SKM-1 (cell line): Measurements from ENCODE around the gene HHAT.

ENCODE experiments used
- DNase-seq: peaks from one replicate; lab custom pipeline; 2025; ENCODE audit not compliant: unreplicated experiment; lab: John Stamatoyannopoulos, UW

HHAT gene

DNA sequence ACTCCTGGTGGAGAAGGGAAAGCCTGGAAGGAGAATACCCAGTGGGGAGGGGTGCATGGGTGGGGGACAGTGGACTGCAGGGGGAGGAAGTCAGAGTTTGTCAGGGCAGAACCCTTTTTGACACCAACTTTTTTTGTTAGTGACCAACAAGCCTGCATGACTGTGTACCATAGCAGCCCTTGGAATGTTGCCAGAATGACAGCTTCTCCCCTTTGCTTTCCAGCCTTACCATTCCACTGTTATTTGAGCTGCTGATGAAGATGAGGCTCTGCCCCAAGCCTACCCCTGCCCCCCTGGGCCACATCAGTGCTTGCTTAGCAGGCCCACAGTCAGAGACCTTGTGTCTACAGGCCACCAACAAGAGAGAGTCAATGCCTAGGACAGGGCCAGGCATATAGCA is 341.2 kb downstream of the HHAT start:
- no peak for DNase-seq

- DNase-seq: no peak
Observed at GRCh38 chr1:210674151-210674550, 345.4 kb downstream of the HHAT start.

DNA sequence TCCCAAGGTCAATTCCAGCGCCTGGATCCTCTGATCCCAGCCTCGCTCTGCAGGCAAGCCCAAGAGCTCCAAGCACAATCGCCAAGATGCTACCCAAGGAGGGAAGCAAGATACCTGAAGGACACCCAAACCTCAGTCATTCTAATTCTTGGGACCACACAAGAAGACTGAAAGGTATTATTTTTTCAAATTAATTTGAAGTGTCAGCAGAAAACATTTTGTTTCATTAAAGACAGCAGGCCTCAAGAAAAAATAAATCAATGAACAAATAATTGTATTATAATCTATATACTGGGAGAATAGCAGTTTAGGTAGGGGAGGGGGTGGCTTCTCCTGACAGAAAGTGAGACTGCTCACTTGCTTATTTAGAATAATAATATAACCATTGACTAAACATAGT is 347.8 kb downstream of the HHAT start:
- no peak for DNase-seq

GRCh38 chr1:210677533-210677932 is 348.8 kb downstream of the HHAT start:
- DNase-seq: no peak

- DNase-seq: no peak
Observed at GRCh38 chr1:210678306-210678705, 349.6 kb downstream of the HHAT start.

DNA sequence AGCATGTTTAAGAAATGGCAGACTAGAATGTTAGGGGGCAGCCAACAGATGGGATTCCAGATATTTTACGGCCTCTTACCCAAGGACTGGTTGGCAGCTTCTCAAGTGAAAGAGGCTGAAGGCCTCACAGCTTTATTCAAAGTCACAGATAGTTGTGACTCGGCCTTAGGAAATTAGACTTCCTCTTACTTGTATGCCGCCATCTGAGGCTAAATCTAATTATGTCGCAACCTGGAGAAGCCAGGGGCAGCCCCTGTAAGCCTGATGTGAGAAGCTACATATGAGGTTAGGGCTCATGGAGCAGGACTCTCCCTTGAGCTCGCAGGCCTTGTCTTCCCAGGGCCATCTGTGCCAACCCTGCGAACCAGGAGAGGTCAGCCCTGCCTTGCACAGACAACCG is 352.5 kb downstream of the HHAT start:
- peak; percentile 66 for DNase-seq

- no peak for DNase-seq
Observed at GRCh38 chr1:210683403-210684047, 354.8 kb downstream of the HHAT start.

- DNase-seq: no peak
Observed at GRCh38 chr1:210684466-210685294, 356.0 kb downstream of the HHAT start.

- DNase-seq: no peak
Observed at GRCh38 chr1:210685295-210685650, 356.6 kb downstream of the HHAT start.

DNA sequence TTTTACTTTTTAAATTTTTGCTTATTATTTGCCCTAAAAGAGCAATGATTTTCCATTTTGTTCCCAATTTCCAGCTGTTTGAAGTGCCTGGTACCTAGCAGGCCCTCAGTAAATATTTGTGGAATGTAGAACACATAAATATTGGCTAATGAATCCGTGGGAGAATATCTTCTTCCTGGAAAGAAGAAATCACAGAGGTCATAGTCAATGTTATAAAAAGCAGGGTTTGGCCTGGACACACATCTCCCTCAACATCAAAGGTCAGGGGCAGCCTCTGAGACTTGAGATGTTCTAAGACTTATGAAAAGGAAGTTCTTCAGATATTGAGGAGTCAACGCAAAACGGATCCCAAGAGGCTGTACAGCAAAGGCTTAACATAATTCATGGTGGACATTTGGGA is 358.1 kb downstream of the HHAT start:
- DNase-seq: no peak

DNA sequence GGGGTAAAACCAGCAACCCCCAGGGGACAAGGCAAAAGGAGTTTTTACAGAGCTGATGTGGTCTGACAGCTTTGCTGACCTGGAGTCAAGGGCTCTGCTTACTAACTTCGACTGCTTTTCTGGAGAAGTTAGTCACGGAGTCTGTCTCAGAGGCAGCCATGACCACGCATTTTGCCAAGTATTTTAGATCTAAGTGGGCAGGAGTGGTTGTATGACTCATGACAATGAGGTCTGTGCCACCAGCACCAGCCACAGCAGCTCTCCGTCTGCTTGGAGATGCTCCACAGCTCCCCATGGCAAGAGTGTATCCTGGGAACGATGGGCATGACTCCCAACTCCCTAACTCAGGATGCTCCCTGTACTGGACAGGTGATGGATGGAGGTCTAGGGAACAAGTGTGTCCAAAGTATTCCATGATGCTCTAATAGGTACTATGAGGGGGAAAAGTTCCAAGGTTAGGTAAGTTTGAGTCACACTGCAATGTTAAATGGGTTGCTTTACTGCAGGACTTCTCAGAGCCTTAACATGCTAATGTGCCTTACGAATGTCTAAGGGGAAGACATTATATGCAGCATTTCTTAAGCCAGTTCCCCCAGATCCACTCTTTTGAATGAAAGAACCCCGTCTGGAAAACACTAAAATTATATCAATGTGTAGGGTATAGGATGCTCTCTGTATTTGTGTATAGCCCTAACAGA is 359.0 kb downstream of the HHAT start:
- DNase-seq: no peak

- no peak for DNase-seq
Observed at GRCh38 chr1:210688512-210689234, 360.0 kb downstream of the HHAT start.

- no peak for DNase-seq
Observed at GRCh38 chr1:210689826-210690225, 361.1 kb downstream of the HHAT start.

- no peak for DNase-seq
Observed at GRCh38 chr1:210690236-210690635, 361.5 kb downstream of the HHAT start.

DNA sequence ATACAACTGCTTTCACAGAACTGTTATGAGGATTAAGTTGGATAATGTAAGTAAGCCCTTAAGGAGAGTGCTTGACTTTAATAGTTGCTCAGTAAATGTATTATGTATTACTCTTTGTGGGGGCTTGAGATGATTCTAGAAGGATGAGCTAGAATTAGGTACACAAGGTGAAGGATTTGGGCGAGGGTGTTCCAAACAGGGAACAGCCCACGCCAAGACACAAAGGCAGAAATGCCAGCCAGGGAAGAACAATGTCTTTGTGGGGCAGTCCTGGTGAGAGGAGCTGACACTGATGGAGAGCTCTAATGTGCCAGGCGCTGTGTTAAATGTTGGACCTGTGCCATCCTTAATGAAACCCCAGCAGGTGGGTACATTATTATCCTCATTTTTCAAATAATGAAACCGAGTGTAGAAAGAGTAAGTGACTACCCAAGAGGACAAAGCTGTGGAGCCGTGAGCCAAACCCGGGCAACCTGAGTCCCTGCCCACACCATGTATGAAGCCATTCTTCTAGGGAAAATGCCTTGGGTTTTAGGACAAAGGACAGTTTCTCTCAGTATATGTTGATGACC is 362.4 kb downstream of the HHAT start:
- no peak for DNase-seq

- peak; percentile 69 for DNase-seq
Observed at GRCh38 chr1:210692796-210693195, 364.1 kb downstream of the HHAT start.

GRCh38 chr1:210695026-210695425 is 366.3 kb downstream of the HHAT start:
- no peak for DNase-seq

- no peak for DNase-seq
Observed at GRCh38 chr1:210696709-210697108, 368.0 kb downstream of the HHAT start.

DNA sequence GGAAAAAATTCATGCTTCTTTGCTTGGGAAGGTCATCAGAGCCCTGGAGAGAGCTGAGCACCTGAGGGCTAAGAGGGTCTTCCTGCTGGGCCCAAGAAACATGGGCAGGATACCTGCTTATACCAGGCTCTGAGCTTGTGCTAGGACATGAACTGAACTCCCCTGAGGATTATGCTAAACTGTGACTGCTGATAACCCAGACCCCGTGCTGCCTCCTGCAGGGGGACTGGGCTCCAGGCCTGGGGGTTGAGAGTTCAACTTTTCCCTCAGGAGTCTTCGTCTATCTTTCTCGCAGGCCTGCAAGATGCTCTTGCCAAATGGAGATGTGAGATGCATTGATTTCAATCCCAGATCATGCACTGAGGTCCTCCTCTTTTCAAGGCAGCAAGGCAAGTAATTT is 368.5 kb downstream of the HHAT start:
- DNase-seq: no peak

DNA sequence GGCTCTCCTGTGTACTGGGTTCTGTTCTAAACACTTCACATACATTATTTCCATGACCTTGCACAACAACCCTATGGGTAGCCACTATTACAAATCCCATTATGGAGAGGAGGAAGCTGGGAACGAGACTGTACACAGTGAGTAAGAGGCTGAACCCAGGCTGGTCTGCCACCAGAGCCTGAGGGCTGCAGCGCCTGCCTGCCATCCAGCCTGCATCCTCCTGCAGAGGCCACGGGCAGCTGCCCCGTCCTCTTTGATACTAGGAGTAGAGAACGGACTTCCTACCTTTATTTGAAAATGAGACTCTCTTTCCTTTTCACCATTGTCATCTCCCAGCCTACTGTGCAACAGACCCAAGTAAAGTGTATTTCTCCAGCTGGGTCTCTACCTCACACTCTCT is 370.0 kb downstream of the HHAT start:
- no peak for DNase-seq

GRCh38 chr1:210700083-210700482 is 371.4 kb downstream of the HHAT start:
- DNase-seq: no peak
